GM21360 (cell line): Measurements from ENCODE around the gene MYH16.
"Not testable (repeated sequence)": the region's sequence is repeated elsewhere in the genome, so short reads cannot be mapped to it uniquely, and the experiment has no call there.

Source experiments
- ATAC-seq: cut with Tn5 transposase; IDR thresholded peaks from one replicate; pipeline ENCODE4 v1.9.1; 2021; ENCODE audit warnings: mild to moderate bottlenecking, moderate library complexity; ENCODE audit not compliant: unreplicated experiment

MYH16 gene

DNA sequence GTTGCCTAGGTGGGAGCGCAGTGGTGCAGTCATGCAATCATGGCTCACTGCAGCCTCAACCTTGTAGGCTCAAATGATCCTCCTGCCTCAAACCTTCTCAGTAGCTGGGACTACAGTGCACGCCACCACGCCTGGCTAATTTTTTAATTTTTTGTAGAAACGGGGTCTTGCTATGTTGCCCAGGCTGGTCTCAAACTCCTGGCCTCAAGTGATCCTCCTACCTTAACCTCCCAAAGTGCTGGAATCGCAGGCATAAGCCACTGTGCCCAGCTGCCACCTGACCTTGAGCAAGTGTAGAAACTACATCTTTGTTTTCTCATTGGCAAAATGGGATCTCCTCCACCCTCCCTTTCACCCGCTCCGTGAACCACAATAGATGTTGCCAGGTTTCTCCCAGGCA is 15.0 kb upstream of the MYH16 start:
- ATAC-seq = no peak

GRCh38 chr7:99258501-99258900 is 14.1 kb upstream of the MYH16 start:
- no peak for ATAC-seq

- ATAC-seq = no peak
Observed at GRCh38 chr7:99260395-99260794, 12.2 kb upstream of the MYH16 start.

GRCh38 chr7:99261646-99262045 is 11.0 kb upstream of the MYH16 start:
- no peak for ATAC-seq

- no peak for ATAC-seq
Observed at GRCh38 chr7:99265848-99266480, 6.7 kb upstream of the MYH16 start.

GRCh38 chr7:99267481-99267840 is 5.2 kb upstream of the MYH16 start:
- no peak for ATAC-seq

DNA sequence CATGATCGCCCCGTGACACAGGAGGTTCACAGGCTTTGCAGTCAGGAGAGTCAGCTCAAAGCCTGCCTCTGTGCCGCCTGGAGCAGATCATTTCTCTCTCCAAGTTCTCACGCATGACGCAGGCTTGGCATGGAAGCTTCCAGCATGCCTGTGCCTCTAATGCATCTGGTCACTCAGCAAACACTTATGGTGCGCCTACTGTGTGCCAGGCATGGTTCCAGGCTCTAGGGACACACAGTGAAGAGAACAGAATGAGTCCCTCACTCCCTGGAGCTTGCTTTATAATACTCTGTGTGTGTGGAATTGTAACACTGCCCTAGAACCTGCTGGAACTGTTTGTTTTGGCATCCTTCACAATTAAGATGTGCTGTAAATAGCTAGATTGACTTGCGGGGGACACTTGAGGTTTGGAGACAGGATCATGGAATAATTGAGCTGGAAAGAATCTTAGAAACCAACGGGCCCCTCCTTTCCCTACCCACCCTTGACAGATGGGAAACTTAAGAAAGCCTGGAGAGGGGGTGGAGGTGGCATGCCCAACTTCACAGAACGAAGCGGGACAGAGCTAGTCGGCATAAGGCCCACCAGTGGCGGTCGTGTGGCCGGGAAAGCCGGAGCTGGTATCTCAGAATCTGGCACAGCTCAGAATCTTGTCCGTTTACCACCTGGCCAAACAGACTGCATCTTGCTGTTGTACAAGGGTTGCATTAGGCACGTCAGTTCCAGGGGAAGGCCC is 4.6 kb upstream of the MYH16 start:
- ATAC-seq = no peak

DNA sequence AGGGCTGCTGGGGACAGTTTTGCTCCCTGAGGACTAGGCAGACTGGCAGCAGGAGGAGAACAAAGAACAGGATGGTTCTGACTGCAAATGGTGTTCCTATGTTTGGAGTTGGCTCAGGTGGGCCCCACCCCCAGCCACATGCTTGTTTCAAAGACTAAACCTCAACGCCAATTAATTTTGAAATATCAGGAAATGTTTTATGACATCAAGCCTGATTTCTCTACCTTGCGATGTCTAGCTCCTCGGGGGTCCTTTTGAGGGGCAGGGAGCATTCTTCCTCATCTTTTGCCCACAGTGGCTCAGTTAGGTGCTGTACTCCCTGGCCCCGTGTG is 4.1 kb upstream of the MYH16 start:
- no peak for ATAC-seq

GRCh38 chr7:99270702-99271101 is 1.9 kb upstream of the MYH16 start:
- no peak for ATAC-seq

DNA sequence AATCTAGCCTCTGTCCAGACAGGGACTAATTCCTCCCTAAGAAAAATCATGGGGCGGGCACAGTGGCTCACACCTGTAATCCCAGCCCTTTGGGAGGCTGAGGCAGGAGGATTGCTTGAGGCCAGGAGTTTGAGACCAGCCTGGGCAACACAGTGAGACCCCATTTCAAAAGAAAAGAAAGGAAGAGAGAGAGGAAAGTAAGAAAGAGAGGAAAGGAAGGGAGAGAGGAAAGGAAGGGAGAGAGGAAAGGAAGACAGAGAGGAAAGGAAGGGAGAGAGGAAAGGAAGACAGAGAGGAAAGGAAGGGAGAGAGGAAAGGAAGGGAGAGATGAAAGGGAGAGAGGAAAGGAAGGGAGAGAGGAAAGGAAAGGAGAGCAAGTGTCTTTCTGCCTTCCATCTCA is 922 bp downstream of the MYH16 start:
- not testable (repeated sequence) for ATAC-seq

GRCh38 chr7:99274908-99275307 is 2.3 kb downstream of the MYH16 start:
- ATAC-seq = not testable (repeated sequence)

DNA sequence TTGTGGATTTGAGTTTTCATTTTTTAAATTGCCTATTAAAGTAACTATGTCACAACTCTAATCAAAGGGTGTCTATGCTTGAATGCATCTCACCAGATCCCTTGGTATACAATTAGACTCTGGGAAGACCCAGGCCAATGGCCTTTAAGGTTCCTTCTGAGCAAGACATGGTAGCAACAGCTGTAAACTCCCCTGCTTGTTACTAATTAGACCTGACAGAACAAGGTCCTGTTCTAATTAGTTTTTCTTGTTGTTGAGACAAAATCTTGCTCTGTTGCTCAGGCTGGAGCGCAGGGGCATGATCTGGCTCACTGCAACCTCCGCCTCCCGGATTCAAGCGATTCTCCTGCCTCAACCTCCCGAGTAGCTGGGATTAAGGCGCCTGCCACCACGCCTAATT is 2.9 kb downstream of the MYH16 start:
- no peak for ATAC-seq

DNA sequence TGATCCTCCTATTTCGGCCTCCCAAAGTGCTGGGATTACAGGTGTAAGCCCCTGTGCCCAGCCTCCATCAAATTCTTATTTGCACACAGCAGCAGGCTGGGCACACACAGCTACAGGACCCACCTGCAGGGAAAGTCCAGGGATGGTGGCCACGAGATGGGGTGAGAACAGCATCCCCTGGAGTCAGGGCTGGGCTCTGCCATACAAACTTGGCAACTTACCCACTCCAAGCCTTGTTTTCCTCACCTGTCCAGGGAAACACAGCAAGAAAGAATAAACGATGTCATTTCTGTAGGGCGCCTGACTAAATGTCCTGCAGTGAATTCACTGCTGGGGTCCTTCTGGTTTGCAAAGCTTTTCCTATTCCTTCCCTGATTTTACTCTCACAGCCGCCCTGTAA is 5.5 kb downstream of the MYH16 start:
- no peak for ATAC-seq

- not testable (repeated sequence) for ATAC-seq
Observed at GRCh38 chr7:99284165-99284564, 11.5 kb downstream of the MYH16 start.

DNA sequence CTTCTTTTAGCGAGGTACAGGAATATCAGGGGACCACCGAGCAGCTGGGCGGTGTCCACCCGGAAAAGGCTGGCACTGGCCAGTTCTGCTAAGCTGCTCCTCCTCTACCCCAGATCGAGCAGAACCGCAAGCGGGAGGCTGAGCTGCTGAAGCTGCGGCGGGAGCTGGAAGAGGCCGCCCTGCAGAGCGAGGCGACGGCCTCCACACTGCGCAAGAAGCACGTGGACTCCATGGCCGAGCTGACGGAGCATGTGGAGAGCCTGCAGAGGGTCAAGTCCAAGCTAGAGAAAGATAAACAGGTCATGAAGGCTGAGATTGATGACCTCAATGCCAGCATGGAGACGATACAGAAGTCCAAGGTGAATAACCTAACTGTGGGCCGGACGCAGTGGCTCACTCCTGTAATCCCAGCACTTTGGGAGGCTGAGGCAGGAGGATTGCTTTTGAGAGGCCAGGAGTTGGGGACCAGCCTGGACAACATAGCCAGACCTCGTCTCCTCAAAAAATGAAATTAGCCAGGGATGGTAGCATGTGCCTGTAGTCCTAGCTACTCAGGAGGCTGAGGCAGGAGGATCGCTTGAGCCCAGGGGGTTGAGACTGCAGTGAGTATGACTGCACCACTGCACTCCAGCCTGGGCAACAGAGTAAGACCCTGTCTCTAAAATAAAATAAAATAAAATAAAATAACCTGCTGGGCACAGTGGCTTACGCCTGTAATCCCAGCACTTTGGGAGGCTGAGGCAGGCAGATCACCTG is 15.3 kb downstream of the MYH16 start:
- ATAC-seq = no peak

GRCh38 chr7:99289185-99289584 is 16.5 kb downstream of the MYH16 start:
- no peak for ATAC-seq

DNA sequence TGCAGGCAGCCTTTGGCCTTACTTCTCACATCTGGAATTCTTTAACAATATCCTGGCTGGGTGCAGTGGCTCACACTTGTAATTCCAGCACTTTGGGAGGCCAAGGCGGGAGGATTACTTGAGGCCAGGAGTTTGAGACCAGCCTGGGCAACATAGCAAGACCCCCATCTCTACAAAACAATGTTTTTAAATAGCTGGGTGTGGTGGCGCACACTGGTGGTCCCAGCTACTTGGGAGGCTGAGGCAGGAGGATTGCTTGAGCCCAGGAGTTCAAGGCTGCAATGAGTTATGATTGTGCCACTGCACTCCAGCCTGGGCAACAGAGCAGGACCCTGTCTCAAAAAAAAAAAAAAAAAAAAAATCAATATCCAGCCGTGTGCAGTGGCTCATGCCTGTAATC is 17.5 kb downstream of the MYH16 start:
- ATAC-seq = not testable (repeated sequence)

- no peak for ATAC-seq
Observed at GRCh38 chr7:99290980-99291607, 18.5 kb downstream of the MYH16 start.

- no peak for ATAC-seq
Observed at GRCh38 chr7:99292127-99292526, 19.5 kb downstream of the MYH16 start.

GRCh38 chr7:99293167-99293566 is 20.5 kb downstream of the MYH16 start:
- ATAC-seq = no peak

- no peak for ATAC-seq
Observed at GRCh38 chr7:99293650-99294049, 21.0 kb downstream of the MYH16 start.

- ATAC-seq = no peak
Observed at GRCh38 chr7:99296471-99296870, 23.8 kb downstream of the MYH16 start.
